GM19193 (cell line): Measurements from ENCODE around the gene ACTR3C.
A peak's percentile ranks its signal among the peaks of the same experiment; 100 is the strongest.

Experiments
- POLR2A ChIP-seq: IDR thresholded peaks from 4 replicates; pipeline ENCODE4 v1.6.1; 2011; ENCODE audit not compliant: insufficient read depth, insufficient read length; ENCODE audit errors: extremely low read depth

Gene ACTR3C

DNA sequence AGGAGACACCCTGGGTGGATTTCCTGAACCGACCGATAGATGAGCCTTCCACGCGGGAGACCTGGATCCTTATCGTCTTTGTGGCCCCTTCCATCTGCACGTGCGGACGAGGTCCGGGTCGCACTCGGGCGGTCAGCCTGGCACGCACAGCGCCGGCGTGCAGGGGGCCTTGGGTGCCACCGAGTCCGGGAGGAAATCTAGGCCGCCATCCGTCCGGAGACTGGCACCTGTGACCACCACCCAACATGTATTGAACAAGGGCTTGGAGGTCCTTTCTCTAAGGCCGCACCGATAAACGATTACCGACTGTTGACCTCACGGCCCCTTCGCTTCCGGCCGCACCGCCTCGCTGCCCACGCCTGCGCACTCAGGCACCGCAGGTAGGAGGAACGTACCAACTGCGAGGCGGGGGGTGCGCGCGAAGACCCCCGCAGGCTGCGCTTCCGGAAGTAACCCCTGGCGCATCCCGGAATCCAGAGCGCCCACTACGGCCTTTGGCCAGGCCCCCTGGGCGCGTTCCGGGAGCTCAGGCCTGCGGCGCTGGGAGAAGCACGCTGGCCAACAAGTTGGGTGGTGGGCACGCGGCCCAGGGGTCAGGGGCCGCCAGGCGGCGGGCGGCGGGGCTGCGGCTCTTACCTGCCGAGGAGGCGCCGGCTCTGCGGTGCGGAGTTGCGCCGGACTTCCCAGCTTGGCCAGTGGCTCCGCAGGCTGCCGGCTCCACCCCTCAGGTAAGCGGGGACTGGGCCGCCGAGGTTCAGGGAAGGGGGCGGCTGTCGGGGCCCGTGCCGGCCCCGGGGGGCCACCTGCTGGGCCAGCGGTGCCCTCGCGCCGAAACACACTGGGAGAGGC, at the start of gene ACTR3C, which contains the start of gene LRRC61:
Gene ACTR3C (minus strand): TSS at position 713 of the 849 bp plus-strand sequence. CDS start 28,249 bp downstream, outside the sequence.
Gene LRRC61 (plus strand): TSS at position 523 of the 849 bp plus-strand sequence. CDS start 13,507 bp downstream, outside the sequence.
- peak; percentile 86 for TF ChIP-seq POLR2A

GRCh38 chr7:150372271-150373048, 49.1 kb upstream of the ACTR3C start:
- TF ChIP-seq POLR2A = no peak

DNA sequence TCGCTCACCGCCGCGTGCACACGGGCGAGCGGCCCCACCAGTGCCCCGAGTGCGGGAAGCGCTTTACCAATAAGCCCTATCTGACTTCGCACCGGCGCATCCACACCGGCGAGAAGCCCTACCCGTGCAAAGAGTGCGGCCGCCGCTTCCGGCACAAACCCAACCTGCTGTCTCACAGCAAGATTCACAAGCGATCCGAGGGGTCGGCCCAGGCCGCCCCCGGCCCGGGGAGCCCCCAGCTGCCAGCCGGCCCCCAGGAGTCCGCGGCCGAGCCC, 48.6 kb upstream of the ACTR3C start:
- no peak for TF ChIP-seq POLR2A

DNA sequence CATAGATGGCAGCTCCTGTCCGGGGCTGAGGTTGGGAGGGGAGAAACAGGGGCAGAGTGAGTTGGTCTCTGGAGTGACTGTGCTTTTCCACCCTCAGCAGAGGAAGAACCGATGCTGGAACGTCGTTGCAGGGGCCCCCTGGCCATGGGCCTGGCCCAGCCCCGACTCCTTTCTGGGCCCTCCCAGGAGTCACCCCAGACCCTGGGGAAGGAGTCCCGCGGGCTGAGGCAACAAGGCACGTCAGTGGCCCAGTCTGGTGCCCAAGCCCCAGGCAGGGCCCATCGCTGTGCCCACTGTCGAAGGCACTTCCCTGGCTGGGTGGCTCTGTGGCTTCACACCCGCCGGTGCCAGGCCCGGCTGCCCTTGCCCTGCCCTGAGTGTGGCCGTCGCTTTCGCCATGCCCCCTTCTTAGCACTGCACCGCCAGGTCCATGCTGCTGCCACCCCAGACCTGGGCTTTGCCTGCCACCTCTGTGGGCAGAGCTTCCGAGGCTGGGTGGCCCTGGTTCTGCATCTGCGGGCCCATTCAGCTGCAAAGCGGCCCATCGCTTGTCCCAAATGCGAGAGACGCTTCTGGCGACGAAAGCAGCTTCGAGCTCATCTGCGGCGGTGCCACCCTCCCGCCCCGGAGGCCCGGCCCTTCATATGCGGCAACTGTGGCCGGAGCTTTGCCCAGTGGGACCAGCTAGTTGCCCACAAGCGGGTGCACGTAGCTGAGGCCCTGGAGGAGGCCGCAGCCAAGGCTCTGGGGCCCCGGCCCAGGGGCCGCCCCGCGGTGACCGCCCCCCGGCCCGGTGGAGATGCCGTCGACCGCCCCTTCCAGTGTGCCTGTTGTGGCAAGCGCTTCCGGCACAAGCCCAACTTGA, 48.0 kb upstream of the ACTR3C start:
- no peak for TF ChIP-seq POLR2A

DNA sequence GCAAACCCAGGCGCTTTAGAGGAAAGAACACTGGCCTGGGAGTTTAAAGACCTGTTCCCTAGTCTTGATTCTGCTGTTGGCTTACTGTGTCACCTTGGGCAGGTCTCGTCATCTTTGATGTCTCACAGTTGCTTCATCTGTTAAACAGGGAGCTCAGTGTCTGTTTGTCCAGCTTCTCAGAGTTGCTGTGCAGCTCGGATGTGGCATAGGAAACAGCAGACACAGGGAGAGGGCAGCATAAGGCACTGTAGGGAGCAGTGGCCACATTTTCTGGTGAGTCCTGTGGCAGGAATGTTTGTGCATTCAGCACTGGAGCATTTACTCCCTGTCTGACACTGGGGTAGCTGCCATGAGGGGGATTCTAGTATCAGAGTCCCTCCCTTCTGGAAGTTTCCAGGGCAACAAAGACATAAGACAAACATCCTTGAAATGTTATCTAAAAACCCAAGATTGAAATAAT, 47.3 kb upstream of the ACTR3C start:
- TF ChIP-seq POLR2A = no peak

DNA sequence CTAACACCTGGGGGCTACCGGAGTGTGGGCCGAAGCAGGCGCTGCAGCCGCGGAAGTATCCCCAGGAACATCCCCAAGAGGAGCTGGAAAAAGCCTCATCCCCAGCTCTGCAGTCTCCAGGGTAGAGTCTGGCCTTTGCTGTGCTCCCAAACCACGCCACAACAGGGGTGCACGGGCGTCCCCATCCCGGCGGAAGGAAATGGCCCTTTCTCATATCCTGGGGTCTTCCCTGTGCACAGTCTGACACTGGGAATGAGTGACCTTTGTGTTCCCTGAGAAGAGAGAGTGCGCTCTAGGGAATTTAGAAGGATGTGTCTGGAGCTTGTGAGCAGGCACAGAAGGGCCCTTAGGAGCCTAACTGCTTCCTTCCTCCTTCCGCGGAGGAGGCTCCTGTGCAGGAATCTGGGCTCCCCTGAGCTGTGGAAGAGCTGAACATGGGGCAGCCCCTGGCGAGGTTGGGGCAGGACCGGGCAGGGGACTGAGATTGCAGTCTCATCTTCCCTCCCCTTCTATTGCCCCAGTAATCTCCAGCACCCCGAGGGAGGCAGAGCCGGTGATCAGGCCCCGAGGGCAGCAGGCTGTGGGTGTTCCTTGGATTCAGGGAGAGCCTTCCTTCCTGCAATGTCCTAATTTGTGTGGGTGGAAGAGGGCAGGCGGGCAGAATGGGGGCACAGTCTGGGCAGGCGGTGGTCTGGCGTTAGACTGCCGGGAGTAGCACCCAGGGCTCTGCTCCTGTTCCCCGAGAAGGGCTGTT, 46.6 kb upstream of the ACTR3C start:
- TF ChIP-seq POLR2A = no peak

GRCh38 chr7:150368884-150369747, 45.8 kb upstream of the ACTR3C start:
- peak; percentile 60 for TF ChIP-seq POLR2A

DNA sequence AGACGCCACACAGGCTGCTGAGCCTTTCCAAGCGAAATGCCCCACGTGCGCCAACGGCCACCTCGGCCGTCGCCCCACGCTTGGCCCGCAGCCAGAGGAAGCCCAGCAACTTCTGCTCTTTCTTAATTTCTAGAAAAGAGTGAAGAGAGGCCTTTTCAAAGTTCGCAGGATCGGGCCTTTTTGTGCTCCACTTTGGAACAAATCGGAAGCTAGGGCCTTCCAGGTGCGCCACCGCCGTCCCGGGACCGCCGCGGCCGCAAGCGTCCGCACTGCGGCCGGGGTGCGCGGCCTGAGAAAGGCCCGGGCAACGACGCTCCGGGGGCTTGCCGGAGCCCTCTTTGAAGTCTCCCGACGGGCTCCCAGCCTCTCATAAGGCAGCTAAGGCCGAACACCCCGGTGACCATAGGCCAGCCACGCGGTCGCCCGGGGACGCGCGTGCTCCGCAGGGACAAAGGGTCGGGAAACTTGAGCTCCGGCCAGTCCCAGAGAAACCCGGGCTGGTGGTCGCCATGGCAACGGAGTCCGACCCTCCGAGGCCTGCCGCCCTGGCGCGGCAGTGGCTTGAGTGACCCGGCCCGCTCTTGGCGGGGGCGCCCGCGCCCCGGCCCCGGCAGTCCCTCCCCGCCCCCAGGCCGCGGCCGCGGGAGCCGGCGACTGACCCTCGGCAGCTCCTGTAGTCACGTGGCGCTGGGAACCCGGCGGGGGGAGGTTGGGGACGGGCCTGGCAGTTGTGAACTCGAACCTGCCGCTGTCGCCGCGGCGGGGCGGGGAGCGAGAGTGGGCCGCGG, 44.9 kb upstream of the ACTR3C start, which contains the start of gene REPIN1:
Gene REPIN1 (plus strand): TSS at position 727 of the 788 bp plus-strand sequence. CDS start 890 bp downstream, outside the sequence.
- TF ChIP-seq POLR2A = peak; percentile 75

DNA sequence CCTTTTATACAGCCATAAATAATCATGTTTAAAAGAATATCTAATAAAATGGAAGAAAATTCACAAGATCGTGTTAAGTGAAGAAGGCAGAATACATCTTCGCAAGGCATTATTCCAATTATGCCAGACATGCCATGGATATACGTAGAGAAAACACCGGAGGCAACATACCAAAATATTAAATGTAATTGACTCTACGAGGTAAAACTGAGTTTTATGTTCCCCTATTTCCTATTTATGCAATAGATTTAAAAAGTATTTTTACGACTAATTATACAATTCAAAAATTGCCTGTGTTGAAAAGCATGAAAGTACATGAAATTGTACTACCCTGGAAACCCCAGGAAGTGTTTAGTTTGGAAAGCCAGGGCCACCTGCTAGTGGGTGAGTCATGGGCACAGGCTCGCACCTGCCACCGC, 44.3 kb upstream of the ACTR3C start:
- no peak for TF ChIP-seq POLR2A

GRCh38 chr7:150365673-150366398, 42.5 kb upstream of the ACTR3C start:
- TF ChIP-seq POLR2A = no peak

DNA sequence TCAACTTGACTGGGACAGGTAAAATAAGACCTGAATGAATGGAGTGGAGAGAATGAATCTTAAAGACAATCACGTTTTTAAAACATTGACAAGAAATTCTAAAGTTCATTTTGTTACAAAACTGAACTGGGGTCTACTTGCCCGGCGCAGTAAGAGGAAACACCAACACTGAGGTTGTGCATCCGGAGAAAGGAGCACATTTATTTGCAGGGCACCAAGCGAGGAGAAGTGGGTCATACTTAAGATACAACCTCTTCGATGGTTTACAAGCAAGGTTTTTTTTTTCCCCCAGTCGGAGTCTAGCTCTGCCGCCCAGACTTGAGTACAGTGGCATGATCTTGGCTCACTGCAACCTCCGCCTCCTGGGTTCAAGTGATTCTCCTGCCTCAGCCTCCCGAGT, 41.8 kb upstream of the ACTR3C start:
- TF ChIP-seq POLR2A = no peak

- TF ChIP-seq POLR2A = no peak
Measured at GRCh38 chr7:150363872-150364271, 40.5 kb upstream of the ACTR3C start.
